HT-29 (cell line): ENCODE data around the gene MEGF11. TPM values are rescaled to one million over a fixed set of nuclear protein-coding genes. Genes with fewer than 3 reads are reported as not detected.

Experiments
- DNase-seq: peaks from one replicate; pipeline ENCODE4 v3.0.0-alpha.2; 2015; ENCODE audit warnings: low spot score
- total RNA-seq: library from RNA; depleted of rRNA; stranded (reverse); fragments of >200 nt; shearing (Covaris generic); gene quantifications from 2 replicates; pipeline ENCODE4 v1.2.3, GENCODE V29; 2014

MEGF11 gene
- total RNA-seq, 1 experiment from 2014 or later = 0.51 TPM

- no peak for DNase-seq
Observed at GRCh38 chr15:66033143-66033542, 220.4 kb downstream of the MEGF11 start.

GRCh38 chr15:66032006-66032405, 221.5 kb downstream of the MEGF11 start:
- no peak for DNase-seq

GRCh38 chr15:66030650-66031049, 222.9 kb downstream of the MEGF11 start:
- no peak for DNase-seq

- no peak for DNase-seq
Observed at GRCh38 chr15:66029650-66030049, 223.9 kb downstream of the MEGF11 start.

- DNase-seq = peak; percentile 67
Observed at GRCh38 chr15:66027268-66027805, 226.2 kb downstream of the MEGF11 start.

GRCh38 chr15:66025972-66026371, 227.6 kb downstream of the MEGF11 start:
- no peak for DNase-seq

- DNase-seq = no peak
Observed at GRCh38 chr15:66025015-66025452, 228.5 kb downstream of the MEGF11 start.

- DNase-seq = no peak
Observed at GRCh38 chr15:66024116-66024515, 229.4 kb downstream of the MEGF11 start.

- DNase-seq = no peak
Observed at GRCh38 chr15:66023311-66023972, 230.1 kb downstream of the MEGF11 start.

GRCh38 chr15:66022163-66022525, 231.4 kb downstream of the MEGF11 start:
- no peak for DNase-seq

- DNase-seq = no peak
Observed at GRCh38 chr15:66021496-66022162, 231.9 kb downstream of the MEGF11 start.

GRCh38 chr15:66019826-66020398, 233.6 kb downstream of the MEGF11 start:
- DNase-seq = no peak

- no peak for DNase-seq
Observed at GRCh38 chr15:66019368-66019767, 234.2 kb downstream of the MEGF11 start.

GRCh38 chr15:66018488-66018797, 235.1 kb downstream of the MEGF11 start:
- DNase-seq = no peak

GRCh38 chr15:66017792-66018487, 235.6 kb downstream of the MEGF11 start:
- no peak for DNase-seq

- no peak for DNase-seq
Observed at GRCh38 chr15:66017000-66017399, 236.6 kb downstream of the MEGF11 start.

- no peak for DNase-seq
Observed at GRCh38 chr15:66016199-66016598, 237.4 kb downstream of the MEGF11 start.

GRCh38 chr15:66014635-66015182, 238.8 kb downstream of the MEGF11 start:
- no peak for DNase-seq

GRCh38 chr15:66014022-66014421, 239.5 kb downstream of the MEGF11 start:
- DNase-seq = no peak

GRCh38 chr15:66008940-66009562, 244.5 kb downstream of the MEGF11 start:
- peak; percentile 36 for DNase-seq

- DNase-seq = no peak
Observed at GRCh38 chr15:66007663-66008262, 245.8 kb downstream of the MEGF11 start.
